NCI-H510A (cell line): ENCODE measurements around the gene RAX.
"Not testable (repeated sequence)": the region's sequence is repeated elsewhere in the genome, so short reads cannot be mapped to it uniquely, and the experiment has no call there.

Source experiments
- DNase-seq: peaks from one replicate; lab custom pipeline; 2025; lab: John Stamatoyannopoulos, UW

RAX gene

DNA sequence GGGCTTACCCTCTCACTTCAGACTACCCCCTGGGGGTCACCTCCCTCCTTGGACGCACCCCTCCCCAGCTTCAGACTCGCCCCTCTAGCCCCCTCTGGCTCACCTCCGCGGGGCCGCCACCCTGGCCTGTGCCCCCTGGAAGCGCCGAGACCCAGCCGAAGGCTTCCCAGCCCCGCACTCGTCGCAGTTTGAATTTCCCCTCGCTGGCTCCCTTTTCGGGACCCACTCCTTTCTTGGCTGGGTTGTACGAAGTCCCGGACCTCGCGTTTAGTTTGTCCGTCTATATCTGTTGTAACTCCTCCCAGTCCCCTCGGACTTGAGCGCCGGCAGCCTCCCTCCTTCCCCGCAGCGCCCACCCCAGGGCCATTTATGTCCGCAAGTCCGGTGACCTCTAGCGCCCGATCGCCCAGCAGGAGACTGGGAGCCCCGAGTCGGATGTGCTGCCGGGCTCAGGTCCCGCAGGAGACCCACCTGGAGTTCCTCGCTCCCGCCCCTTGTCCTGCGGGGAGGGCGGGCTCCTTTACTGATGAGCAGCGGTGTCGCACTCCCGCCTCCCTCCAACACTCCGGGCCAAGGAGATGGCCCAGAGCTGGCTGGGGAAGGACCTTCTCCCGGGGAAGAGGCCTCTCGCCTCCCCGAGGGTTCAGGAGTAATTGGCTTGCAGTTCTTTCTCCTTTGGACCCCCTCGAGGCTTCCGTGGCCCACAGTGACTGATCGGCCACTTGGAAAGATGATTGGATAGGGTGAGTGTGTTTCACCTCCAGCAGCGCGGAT lies 692 bp upstream of the RAX start:
- DNase-seq = no peak

GRCh38 chr18:59272221-59272888 lies 899 bp downstream of the RAX start:
- no peak for DNase-seq

DNA sequence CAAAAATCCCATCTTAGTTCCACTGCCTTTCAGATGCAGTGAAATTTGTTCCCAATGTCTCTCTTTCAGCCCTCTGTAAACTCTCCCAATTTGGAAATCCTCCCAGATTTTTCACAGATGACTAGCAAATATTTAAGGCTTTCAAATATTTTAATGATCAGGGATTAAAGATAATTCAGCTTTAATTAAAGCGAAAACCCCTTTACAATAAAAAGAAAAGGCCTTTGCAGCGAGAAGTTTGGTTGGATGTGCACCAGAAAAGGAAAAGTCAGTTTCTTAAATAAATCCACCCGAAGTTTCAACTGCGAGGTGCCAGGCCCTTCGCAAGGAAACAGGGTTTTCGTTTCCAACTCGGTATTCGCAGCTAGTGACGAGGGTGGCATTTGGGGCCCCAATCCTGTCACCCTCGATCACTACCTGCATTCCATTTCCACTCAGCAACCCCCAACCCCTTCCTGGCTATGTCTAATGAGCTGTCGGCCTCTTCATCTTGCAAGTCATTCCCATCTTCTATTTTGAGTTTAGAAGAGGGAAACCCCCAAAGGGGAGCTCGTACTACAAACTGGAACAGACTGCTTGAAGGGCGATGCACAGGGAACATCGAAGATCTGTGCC lies 1.5 kb downstream of the RAX start:
- DNase-seq = no peak

DNA sequence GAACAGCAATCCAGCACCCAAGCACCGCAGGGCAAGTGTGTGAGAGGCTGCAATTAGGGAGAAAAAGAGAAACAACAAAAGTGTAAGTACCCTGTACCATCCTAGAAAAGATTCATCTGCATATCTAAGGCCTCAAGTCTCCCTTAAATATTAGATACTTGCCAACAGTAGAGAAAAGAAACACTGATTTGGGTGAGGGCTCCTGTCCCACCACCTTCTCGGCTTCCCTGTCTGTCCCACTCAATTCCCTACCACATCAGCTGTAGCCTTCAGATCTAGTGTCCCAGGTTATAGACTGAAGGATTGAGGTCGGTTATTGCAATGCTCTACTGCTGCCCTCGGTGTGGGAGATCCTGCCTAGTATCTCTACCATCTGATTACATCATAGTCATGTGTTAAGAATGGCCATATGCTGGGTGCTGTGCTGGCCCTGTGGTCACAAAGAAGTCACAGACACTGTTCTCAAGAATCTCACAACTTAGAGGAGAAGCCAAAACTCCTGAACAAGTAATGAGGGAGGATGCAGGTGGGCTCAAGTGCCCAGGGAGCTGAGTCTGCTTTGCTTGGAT lies 2.5 kb downstream of the RAX start:
- no peak for DNase-seq

- DNase-seq = no peak
These were observed 3.6 kb downstream of the RAX start for GRCh38 chr18:59269563-59270119.

- peak; percentile 76 for DNase-seq
These were observed 4.3 kb downstream of the RAX start for GRCh38 chr18:59268721-59269562.

GRCh38 chr18:59268127-59268720 lies 5.0 kb downstream of the RAX start:
- no peak for DNase-seq

DNA sequence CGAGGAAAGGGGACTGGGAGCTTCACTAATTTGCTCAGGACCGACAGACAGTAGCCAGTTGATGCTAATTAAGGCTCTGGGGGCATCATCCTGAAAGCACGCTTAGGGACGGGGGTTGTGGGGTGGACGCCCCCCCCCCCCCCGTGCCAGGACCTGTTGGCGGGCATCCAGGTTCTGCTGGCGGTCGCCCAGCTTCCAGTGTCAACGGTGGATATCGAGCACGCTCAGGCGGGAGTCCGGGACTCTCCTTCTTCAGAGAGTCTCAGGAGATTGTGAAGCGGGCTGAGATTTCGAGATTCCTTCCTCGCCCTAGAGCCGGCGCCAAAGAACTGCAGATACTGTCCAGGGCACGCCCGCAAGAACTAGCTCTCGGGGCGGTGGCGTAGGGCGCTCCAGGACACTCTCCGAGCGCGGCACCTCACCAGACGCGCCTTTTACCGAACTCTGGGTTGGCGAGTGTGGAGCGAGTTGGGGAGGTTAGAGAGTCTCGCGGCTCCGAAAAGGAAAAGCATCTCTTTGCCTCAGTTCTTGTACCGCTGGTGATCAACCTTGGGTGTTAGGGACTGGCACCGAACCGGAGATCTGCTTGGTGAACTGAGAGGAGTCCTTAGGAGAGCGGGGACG lies 5.6 kb downstream of the RAX start:
- no peak for DNase-seq

DNA sequence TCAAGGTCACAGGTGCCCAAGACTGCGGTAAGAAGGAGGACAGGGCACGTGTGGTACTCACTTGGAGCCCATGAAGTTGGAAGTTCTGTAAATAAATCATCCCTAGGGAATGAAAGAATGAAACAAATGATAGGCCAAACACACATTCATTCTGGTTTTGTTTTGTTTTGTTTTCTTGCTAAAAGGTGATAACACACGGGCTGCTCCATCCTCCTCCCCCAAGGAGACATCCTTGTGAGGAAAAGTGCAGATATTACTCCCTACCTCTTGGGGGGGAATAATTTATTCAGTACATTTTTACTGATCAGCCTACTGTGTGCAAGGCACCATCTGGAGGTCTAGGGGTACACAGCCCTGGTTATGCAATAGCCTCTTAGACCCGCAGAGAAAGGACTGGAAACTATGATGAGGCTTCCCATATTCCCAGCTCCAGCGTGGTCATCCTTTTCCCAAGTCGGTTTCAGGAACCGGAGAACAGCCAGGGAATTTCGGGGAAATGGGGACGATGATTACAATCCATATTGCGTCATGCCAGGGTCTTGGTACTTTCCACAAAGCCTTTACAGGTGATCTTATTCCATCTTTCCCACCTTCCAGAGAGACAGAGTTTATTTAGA lies 6.3 kb downstream of the RAX start:
- no peak for DNase-seq

DNA sequence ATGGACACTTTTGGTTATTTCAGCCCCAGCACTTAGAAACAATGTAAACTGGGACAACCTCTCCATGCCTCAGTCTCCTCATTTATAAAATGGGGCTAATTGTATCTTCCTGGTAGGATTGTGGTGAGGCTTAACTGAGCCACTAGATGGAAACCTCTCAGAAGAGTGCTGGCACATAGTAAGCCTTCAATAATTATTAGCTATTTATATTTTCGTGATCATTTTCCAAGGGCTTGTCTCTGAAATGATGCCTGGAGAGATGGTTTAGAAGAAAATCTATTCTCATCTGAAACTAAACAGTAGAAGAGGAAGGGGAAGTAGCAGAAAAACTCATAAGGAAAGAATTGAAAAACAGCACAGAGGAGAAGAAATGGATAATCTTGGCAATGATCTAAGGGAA lies 6.8 kb downstream of the RAX start:
- no peak for DNase-seq

DNA sequence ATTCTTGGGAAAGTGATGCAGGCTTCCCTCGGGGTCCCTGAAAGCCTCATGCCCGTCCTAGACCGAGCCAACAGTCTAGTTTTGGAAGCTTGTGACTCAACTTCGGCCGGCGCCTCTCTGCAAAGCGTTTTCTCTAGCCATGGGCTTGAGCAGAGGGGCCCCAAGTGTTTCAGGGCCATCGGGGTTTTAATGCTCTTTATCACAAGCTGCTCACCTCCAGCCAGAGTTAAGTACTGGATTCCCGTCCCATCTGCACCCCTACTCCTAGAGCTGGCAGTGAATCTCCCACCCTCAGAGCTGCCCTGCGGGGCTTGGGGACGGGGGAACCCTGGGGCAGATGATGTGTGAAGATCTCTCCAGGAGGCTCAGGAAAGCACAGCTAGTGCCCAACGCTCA lies 7.3 kb downstream of the RAX start:
- no peak for DNase-seq

DNA sequence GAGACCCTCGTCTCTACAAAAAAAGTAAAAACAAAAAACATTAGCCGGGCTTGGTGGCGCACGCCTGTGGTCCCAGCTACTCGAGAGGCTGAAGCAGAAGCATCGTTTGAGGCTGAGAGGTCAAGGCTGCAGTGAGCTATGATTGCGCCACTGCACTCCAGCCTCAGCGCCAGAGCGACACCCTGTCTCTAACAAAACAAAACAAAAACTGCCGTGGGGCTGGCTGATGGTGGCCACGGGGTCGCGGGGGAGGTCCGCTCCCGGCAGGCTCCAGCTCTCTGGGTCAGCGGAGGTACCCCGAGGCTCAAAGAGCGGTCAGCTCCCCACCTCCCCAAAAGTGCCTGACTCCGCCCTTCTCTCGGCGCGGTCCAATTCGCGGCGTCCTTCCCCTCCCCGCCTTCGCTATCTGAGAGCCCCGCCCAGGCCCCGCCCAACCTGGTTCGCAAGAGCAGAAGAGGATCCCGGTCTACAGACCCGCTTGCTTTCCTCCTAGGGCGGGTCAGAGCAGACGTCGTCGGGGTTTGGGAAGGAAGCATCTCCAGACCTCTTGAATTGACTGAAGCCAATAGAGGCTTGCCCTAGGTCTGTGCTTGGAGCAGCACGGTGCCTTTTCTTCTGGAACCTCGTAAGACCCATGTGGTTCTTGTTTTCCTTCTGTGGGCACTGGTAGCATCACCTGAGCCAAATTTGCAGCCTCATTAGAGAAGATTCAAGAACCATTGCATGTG lies 7.8 kb downstream of the RAX start:
- DNase-seq = peak; percentile 76

GRCh38 chr18:59264651-59265245 lies 8.5 kb downstream of the RAX start:
- no peak for DNase-seq

DNA sequence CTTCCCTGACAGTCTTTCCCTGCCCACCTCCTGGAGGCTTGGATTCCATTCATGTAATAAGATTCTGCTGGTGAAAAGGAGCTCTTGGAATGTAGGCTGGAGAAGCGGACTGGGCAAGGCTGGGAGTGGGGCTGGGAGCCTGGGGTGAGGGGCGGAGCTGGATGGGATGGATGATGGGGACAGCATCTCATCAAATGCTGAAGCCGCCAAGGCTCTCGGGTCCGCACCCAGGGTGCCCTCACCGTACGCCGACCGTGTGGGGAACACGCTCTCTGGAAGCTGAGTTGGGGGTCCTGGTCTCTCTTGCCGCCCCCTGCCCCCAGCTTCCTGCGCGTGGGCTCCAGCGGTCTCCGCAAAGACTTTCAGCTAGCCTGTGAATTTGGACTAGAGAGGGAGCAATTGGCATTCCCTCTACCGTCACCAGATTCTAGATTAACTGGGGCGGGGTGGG lies 9.1 kb downstream of the RAX start:
- no peak for DNase-seq

- DNase-seq = no peak
These were observed 9.6 kb downstream of the RAX start for GRCh38 chr18:59263661-59264060.

GRCh38 chr18:59262243-59262642 lies 11.0 kb downstream of the RAX start:
- not testable (repeated sequence) for DNase-seq

DNA sequence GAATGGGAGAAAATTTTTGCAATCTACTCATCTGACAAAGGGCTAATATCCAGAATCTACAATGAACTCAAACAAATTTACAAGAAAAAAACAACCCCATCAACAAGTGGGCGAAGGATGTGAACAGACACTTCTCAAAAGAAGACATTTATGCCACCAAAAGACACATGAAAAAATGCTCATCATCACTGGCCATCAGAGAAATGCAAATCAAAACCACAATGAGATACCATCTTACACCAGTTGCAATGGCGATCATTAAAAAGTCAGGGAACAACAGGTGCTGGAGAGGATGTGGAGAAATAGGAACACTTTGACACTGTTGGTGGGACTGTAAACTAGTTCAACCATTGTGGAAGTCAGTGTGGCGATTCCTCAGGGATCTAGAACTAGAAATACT lies 11.4 kb downstream of the RAX start:
- not testable (repeated sequence) for DNase-seq

GRCh38 chr18:59255491-59255890 lies 17.8 kb downstream of the RAX start:
- DNase-seq = not testable (repeated sequence)

- peak; percentile 71 for DNase-seq
These were observed 24.0 kb downstream of the RAX start for GRCh38 chr18:59249199-59249774.
